H9 (cell line): ENCODE data around the gene ATOSB. TPM values are rescaled to one million over a fixed set of nuclear protein-coding genes. Genes with fewer than 3 reads are reported as not detected.
A peak's percentile ranks its signal among the peaks of the same experiment; 100 is the strongest.

Experiments
- DNase-seq: peaks from one replicate; pipeline ENCODE4 v3.0.0-alpha.2; 2017
- H2AFZ ChIP-seq: one replicate; pipeline ENCODE4 v1.6.1; 2013; ENCODE audit warnings: mild to moderate bottlenecking, low read length, control low read depth, moderate library complexity
- H2AK5ac ChIP-seq: 2 replicates; pipeline ENCODE4 v1.6.1; 2013; ENCODE audit warnings: low read length, control low read depth, mixed read lengths; ENCODE audit not compliant: insufficient read length
- H2BK120ac ChIP-seq: one replicate; pipeline ENCODE4 v1.6.1; 2013; ENCODE audit warnings: low read depth, mild to moderate bottlenecking, low read length, control low read depth, inconsistent platforms; ENCODE audit not compliant: poor library complexity, severe bottlenecking
- H2BK12ac ChIP-seq: 2 replicates; pipeline ENCODE4 v1.6.1; 2013; ENCODE audit warnings: low read length, control low read depth, mixed read lengths, low read depth; ENCODE audit not compliant: insufficient read length
- H2BK15ac ChIP-seq: 2 replicates; pipeline ENCODE4 v1.6.1; 2013; ENCODE audit warnings: low read depth, low read length, control low read depth
- H2BK20ac ChIP-seq: one replicate; pipeline ENCODE4 v1.6.1; 2013; ENCODE audit warnings: low read depth, mild to moderate bottlenecking, low read length, control low read depth, inconsistent platforms; ENCODE audit not compliant: poor library complexity, severe bottlenecking
- H2BK5ac ChIP-seq: 2 replicates; pipeline ENCODE4 v1.6.1; 2013; ENCODE audit warnings: low read length, control low read depth, mixed read lengths; ENCODE audit not compliant: insufficient read length
- H3K14ac ChIP-seq: 2 replicates; pipeline ENCODE4 v1.6.1; 2013; ENCODE audit warnings: low read length, control low read depth; ENCODE audit not compliant: insufficient read depth
- H3K18ac ChIP-seq: 2 replicates; pipeline ENCODE4 v1.6.1; 2013; ENCODE audit warnings: low read depth, mild to moderate bottlenecking, mixed read lengths, low read length, control low read depth; ENCODE audit not compliant: insufficient read length
- H3K23ac ChIP-seq: 2 replicates; pipeline ENCODE4 v1.6.1; 2013; ENCODE audit warnings: low read length, control low read depth, mixed read lengths, low read depth; ENCODE audit not compliant: insufficient read length
- H3K23me2 ChIP-seq: 2 replicates; pipeline ENCODE4 v1.6.1; 2013; ENCODE audit warnings: low read depth, mild to moderate bottlenecking, mixed read lengths, low read length, control low read depth; ENCODE audit not compliant: insufficient read length, poor library complexity, severe bottlenecking
- H3K27ac ChIP-seq: 2 replicates; pipeline ENCODE4 v1.5.1; 2013; ENCODE audit warnings: low read length, control low read depth, mixed read lengths, low read depth; ENCODE audit not compliant: insufficient read length
- H3K27me3 ChIP-seq: 2 replicates; pipeline ENCODE4 v1.6.1; 2013; ENCODE audit warnings: low read length, control low read depth, inconsistent platforms; ENCODE audit not compliant: insufficient read depth
- H3K4ac ChIP-seq: 2 replicates; pipeline ENCODE4 v1.6.1; 2013; ENCODE audit warnings: low read depth, mild to moderate bottlenecking, control low read depth, inconsistent platforms, low read length, moderate library complexity
- H3K4me1 ChIP-seq: 2 replicates; pipeline ENCODE4 v1.6.1; 2013; ENCODE audit warnings: low read length, control low read depth, inconsistent platforms; ENCODE audit not compliant: insufficient read depth
- H3K4me2 ChIP-seq: 2 replicates; pipeline ENCODE4 v1.6.1; 2013; ENCODE audit warnings: low read length, control low read depth, mixed read lengths; ENCODE audit not compliant: insufficient read length, insufficient read depth
- H3K56ac ChIP-seq: 2 replicates; pipeline ENCODE4 v1.6.1; 2013; ENCODE audit warnings: low read depth, mild to moderate bottlenecking, mixed read lengths, low read length, control low read depth; ENCODE audit not compliant: insufficient read length
- H3K79me1 ChIP-seq: 2 replicates; pipeline ENCODE4 v1.6.1; 2013; ENCODE audit warnings: low read depth, mild to moderate bottlenecking, moderate library complexity, low read length, control low read depth, inconsistent platforms; ENCODE audit not compliant: insufficient read depth, poor library complexity, severe bottlenecking
- H3K79me2 ChIP-seq: 2 replicates; pipeline ENCODE4 v1.6.1; 2013; ENCODE audit warnings: low read length, control low read depth, inconsistent platforms; ENCODE audit not compliant: insufficient read depth
- H3K9ac ChIP-seq: 2 replicates; pipeline ENCODE4 v1.6.1; 2013; ENCODE audit warnings: low read length, control low read depth, mixed read lengths; ENCODE audit not compliant: insufficient read length; ENCODE audit errors: extremely low read depth
- H3K9me3 ChIP-seq: one replicate; pipeline ENCODE4 v1.6.1; 2013; ENCODE audit warnings: low read depth, low read length, inconsistent platforms; ENCODE audit not compliant: control insufficient read depth
- H3T11ph ChIP-seq: one replicate; pipeline ENCODE4 v1.6.1; 2013; ENCODE audit warnings: mild to moderate bottlenecking, low read length, control low read depth, inconsistent platforms
- H4K20me1 ChIP-seq: one replicate; pipeline ENCODE4 v1.6.1; 2013; ENCODE audit not compliant: control insufficient read depth, insufficient read length, insufficient read depth
- H4K5ac ChIP-seq: 2 replicates; pipeline ENCODE4 v1.6.1; 2013; ENCODE audit warnings: low read depth, mild to moderate bottlenecking, mixed read lengths, low read length, control low read depth; ENCODE audit not compliant: insufficient read length
- H4K8ac ChIP-seq: replicated peaks from 2 replicates; pipeline ENCODE4 v1.6.1; 2013; ENCODE audit warnings: low read length, control low read depth, mixed read lengths, low read depth; ENCODE audit not compliant: insufficient read length
- H4K91ac ChIP-seq: 2 replicates; pipeline ENCODE4 v1.6.1; 2013; ENCODE audit warnings: low read depth, mild to moderate bottlenecking, moderate library complexity, mixed read lengths, low read length, control low read depth; ENCODE audit not compliant: insufficient read length
- H3K27ac Mint-ChIP-seq, 3 experiments: 2 replicates in 2 of 3; 3 replicates in 1 of 3; pipeline ENCODE4 v1.8.0; 2020 to 2021; ENCODE audit warnings: mixed read lengths in 3 of 3, mild to moderate bottlenecking in 1 of 3, moderate library complexity in 1 of 3
- H3K27me3 Mint-ChIP-seq: 2 replicates; pipeline ENCODE4 v1.8.0; 2021; ENCODE audit warnings: low read depth, mild to moderate bottlenecking, moderate library complexity, mixed read lengths
- H3K36me3 Mint-ChIP-seq, 3 experiments: 2 replicates in 2 of 3; 3 replicates in 1 of 3; pipeline ENCODE4 v1.8.0; 2020 to 2021; ENCODE audit warnings: low read depth in 3 of 3, mixed read lengths in 3 of 3; ENCODE audit not compliant: insufficient read depth in 1 of 3
- H3K4me1 Mint-ChIP-seq, 2 experiments: 2 replicates each; pipeline ENCODE4 v1.8.0; 2020; ENCODE audit warnings: mixed read lengths in 2 of 2
- H3K4me3 Mint-ChIP-seq, 2 experiments: 2 replicates in 1 of 2; 3 replicates in 1 of 2; pipeline ENCODE4 v1.8.0; 2020 to 2021; ENCODE audit warnings: mild to moderate bottlenecking in 2 of 2, mixed read lengths in 2 of 2, moderate library complexity in 1 of 2
- H3K9me3 Mint-ChIP-seq, 2 experiments: 2 replicates in 1 of 2; 3 replicates in 1 of 2; pipeline ENCODE4 v1.8.0; 2020; ENCODE audit warnings: mild to moderate bottlenecking in 2 of 2, mixed read lengths in 2 of 2, moderate library complexity in 1 of 2
- CTCF ChIP-seq: fragments of 200-600 bp; sonication (generic); conservative IDR thresholded peaks from 3 replicates; pipeline ENCODE4 v1.8.0; 2021; ENCODE audit warnings: antibody characterized with exemption, mild to moderate bottlenecking
- WGBS: extraction: QIAGEN DNeasy Blood & Tissue Kit; methylation state at CpG from one replicate; pipeline ENCODE4 v1.1.7; 2013; ENCODE audit warnings: missing lambda C conversion rate, low lambda C conversion rate, mixed read lengths; ENCODE audit not compliant: insufficient read length; ENCODE audit errors: extremely low coverage; 5-methylcytosine and 5-hydroxymethylcytosine counted together
- total RNA-seq: library from RNA; stranded (reverse); gene quantifications from 2 replicates; pipeline ENCODE4 v1.2.1, GENCODE V29; 2021

Gene ATOSB
- total RNA-seq, 1 experiment from 2014 or later = 5.6 TPM

- H3K23me2 ChIP-seq = peaks cover 10% of the 10 kb centered on the region
- no peak overlapping the region for H3T11ph ChIP-seq
- no peaks in the 10 kb centered on the region for H4K20me1 ChIP-seq
- no peak overlapping the region for H3K4me2 ChIP-seq
- no peak overlapping the region for H2BK5ac ChIP-seq
- Mint-ChIP-seq H3K9me3 (no peaks in the 10 kb centered on the region; a peak in 1 of 5 replicates), H3K4me3 (peak overlapping the region in 1 of 2 experiments; percentile 36; a peak in 1 of 5 replicates), H3K27ac (no peak overlapping the region), H3K27me3 (no peaks in the 10 kb centered on the region), H3K36me3 (peaks cover 16 to 39% (median 34%) of the 10 kb centered on the region in 3 experiments), H3K4me1 (peaks cover 15 to 19% of the 10 kb centered on the region in 2 experiments)
- no peak overlapping the region for H4K8ac ChIP-seq
- H2AFZ ChIP-seq = no peak overlapping the region
- no peaks in the 10 kb centered on the region for H3K9me3 ChIP-seq
- no peak overlapping the region for H2BK20ac ChIP-seq
- no peak for DNase-seq
- no peak overlapping the region for H4K91ac ChIP-seq
- TF ChIP-seq CTCF = no peak
- no peak overlapping the region for H3K23ac ChIP-seq
- no peak overlapping the region for H2AK5ac ChIP-seq
- H3K18ac ChIP-seq = no peak overlapping the region
- H3K56ac ChIP-seq = no peak overlapping the region
- no peak overlapping the region for H2BK12ac ChIP-seq
- no peak overlapping the region for H3K27ac ChIP-seq
- peaks cover 5% of the 10 kb centered on the region; the same call in 1 of the 2 replicates for H3K79me2 ChIP-seq
- WGBS = no CpG with 5 or more reads among the region's 12 CpGs
- H3K79me1 ChIP-seq = peaks cover 9% of the 10 kb centered on the region
- no peak overlapping the region for H3K9ac ChIP-seq
- no peaks in the 10 kb centered on the region for H3K4me1 ChIP-seq
- H3K4ac ChIP-seq = no peak overlapping the region
- H2BK15ac ChIP-seq = no peak overlapping the region
- no peak overlapping the region for H3K14ac ChIP-seq
- no peak overlapping the region for H4K5ac ChIP-seq
- H2BK120ac ChIP-seq = no peak overlapping the region
- H3K27me3 ChIP-seq = no peaks in the 10 kb centered on the region
Measured at GRCh38 chr9:35105126-35105525, 10.5 kb downstream of the ATOSB start.
